ENCODE measurements around the gene CERS6.

The CERS6 gene

DNA sequence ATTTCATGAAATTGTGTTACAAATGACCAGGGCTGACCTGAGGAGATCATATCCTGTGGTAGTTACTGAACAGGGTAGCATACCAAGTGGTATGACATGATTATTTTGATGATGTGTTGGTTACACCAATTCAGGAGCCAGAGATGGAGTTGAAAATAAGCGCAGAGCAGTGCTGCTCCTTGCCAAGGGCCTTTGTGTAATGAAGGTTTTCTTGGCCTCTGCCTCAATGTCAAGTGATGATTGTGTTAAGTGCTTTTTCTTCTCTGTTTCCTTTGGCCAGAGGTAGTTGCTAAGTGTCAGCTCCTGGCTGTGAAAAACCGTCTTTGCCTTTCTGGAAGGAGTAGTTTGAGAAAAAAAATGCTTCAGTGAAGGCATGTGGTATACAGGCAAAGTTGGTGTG is 131.2 kb downstream of the CERS6 start:
- no peak overlapping the region for H3K27ac ChIP-seq (ENCODE audit: low read depth, low read length)
- peaks cover 0 to 21% (median 20%) of the 10 kb centered on the region in 5 donors for H3K4me1 ChIP-seq (ENCODE audit: control insufficient read depth in 5 of 5, insufficient read depth in 5 of 5, low read length in 5 of 5)
- H3K9ac ChIP-seq (ENCODE audit: low read length in 5 of 5): no peak overlapping the region
- no peaks in the 10 kb centered on the region for H3K9me3 ChIP-seq (ENCODE audit: control insufficient read depth in 5 of 5, low read length in 5 of 5)
- H3K27me3 ChIP-seq (ENCODE audit: control insufficient read depth in 5 of 5, insufficient read depth in 4 of 5, low read length in 5 of 5): no peaks in the 10 kb centered on the region
- H3K4me3 ChIP-seq (ENCODE audit: low read depth in 1 of 5, low read length in 5 of 5): no peak overlapping the region
- no peaks in the 10 kb centered on the region for H3K36me3 ChIP-seq (ENCODE audit: control insufficient read depth in 5 of 5, insufficient read depth in 5 of 5, low read length in 5 of 5)

DNA sequence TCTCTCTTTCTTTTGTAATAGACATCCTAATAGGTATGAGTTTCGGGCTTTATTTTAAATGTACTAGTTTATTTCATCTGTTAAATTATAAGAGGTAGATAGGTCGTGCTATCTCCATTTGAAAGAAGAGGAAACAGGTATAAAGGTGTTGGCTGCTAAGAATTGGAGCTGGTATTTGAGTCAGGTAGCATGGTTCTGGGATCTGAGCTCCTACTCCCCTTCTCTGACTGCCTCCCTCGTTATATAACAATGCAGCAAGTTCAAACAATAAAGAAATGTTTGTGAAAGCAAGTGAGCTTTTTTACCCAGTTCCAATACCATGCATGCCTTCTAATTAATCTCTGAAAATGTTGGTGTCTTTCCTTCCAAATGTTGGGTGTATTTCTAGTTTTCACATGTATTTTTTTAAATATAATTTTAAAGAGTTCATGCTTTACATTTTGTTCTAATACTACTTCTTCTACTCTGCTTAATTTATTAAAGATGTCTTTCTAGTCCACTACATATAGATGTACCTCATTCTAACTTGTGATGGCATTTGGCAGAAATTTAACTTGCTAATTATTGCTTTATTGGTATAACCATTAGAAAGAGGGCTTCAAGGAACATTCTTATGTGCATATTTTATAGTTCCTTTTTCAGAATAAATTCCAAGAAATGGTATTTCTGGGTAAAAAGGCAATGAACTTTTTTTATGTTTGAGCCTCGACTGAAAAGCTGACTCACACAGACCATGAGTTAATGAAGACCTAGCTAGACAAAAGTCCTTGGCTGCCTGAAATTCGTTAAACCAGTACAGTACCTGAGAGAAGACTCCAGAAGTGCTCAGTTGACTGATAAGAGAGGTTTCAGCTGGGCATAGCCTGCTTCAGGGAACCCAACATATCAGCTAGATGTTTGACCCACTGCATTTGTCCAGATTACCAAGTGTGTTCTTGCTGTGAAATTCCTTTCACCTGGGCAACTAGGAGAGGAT is 133.5 kb downstream of the CERS6 start:
- Histone ChIP-seq H3K27me3 (ENCODE audit: control insufficient read depth in 5 of 5, insufficient read depth in 4 of 5, low read length in 5 of 5) (no peaks in the 10 kb centered on the region), H3K4me1 (ENCODE audit: control insufficient read depth in 5 of 5, insufficient read depth in 5 of 5, low read length in 5 of 5) (peaks cover 0 to 7% (median 5%) of the 10 kb centered on the region in 5 donors), H3K9me3 (ENCODE audit: control insufficient read depth in 5 of 5, low read length in 5 of 5) (no peaks in the 10 kb centered on the region), H3K36me3 (ENCODE audit: control insufficient read depth in 5 of 5, insufficient read depth in 5 of 5, low read length in 5 of 5) (no peaks in the 10 kb centered on the region), H3K4me3 (ENCODE audit: low read depth in 1 of 5, low read length in 5 of 5) (no peak overlapping the region), H3K27ac (ENCODE audit: low read depth, low read length) (no peak overlapping the region), H3K9ac (ENCODE audit: low read length in 5 of 5) (no peak overlapping the region)

DNA sequence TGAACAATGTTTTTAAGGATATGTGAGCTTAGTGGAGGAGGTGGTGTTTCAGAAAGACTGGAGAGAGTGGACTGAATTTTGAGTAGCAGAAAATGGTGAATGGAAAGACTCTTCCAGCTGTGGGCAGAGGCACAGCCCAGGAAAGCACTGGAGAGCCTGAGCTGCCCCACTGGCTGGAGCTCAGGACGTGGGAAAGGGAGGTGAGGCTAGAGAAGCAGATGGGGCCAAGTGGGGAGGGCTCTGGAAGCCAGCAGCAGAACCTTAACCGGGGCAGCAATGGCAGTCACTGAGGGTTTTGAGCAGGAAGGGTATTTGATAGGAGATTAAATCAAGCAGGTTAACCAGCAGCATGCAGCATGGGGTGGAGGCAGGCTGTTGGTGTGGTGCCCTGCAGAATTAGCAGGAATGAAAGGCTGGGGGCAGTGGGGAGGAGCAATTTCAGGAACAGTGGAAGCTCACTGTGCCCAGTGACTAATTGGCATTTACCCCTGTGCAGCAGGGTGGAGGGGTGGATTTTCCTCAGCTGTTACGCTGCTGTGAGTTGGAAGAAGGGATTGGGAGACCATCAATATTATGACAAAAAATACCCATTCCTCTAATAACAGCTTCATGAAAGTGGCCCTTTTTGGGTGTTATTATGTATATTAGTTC is 136.2 kb downstream of the CERS6 start:
- no peaks in the 10 kb centered on the region for H3K27me3 ChIP-seq (ENCODE audit: control insufficient read depth in 5 of 5, insufficient read depth in 4 of 5, low read length in 5 of 5)
- peaks cover 0 to 7% (median 5%) of the 10 kb centered on the region in 5 donors for H3K4me1 ChIP-seq (ENCODE audit: control insufficient read depth in 5 of 5, insufficient read depth in 5 of 5, low read length in 5 of 5)
- no peak overlapping the region for H3K9ac ChIP-seq (ENCODE audit: low read length in 5 of 5)
- H3K9me3 ChIP-seq (ENCODE audit: control insufficient read depth in 5 of 5, low read length in 5 of 5): no peaks in the 10 kb centered on the region
- no peaks in the 10 kb centered on the region for H3K36me3 ChIP-seq (ENCODE audit: control insufficient read depth in 5 of 5, insufficient read depth in 5 of 5, low read length in 5 of 5)
- H3K4me3 ChIP-seq (ENCODE audit: low read depth in 1 of 5, low read length in 5 of 5): no peak overlapping the region
- H3K27ac ChIP-seq (ENCODE audit: low read depth, low read length): no peak overlapping the region

DNA sequence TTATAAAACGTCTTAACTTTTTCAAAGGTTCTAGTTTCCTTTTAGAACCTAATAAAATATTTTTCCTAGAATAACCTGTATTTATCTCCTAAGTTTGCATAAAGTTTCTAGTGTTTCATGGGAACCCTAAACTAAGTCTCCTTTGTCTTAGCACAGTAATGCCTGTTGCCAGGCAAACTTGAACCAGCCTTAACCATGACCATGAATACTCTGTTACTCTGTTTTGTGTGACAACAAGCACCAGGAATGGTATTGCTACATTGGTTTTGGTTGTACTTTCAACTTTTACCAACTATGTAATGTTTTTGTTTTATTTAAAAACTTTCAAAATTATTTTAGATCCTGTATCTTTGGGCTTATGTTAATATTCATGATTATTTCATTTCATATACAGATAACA is 137.6 kb downstream of the CERS6 start:
- Histone ChIP-seq H3K27ac (ENCODE audit: low read depth, low read length) (no peak overlapping the region), H3K4me3 (ENCODE audit: low read depth in 1 of 5, low read length in 5 of 5) (no peak overlapping the region), H3K9me3 (ENCODE audit: control insufficient read depth in 5 of 5, low read length in 5 of 5) (no peaks in the 10 kb centered on the region), H3K9ac (ENCODE audit: low read length in 5 of 5) (no peak overlapping the region), H3K4me1 (ENCODE audit: control insufficient read depth in 5 of 5, insufficient read depth in 5 of 5, low read length in 5 of 5) (peaks cover 0 to 7% (median 5%) of the 10 kb centered on the region in 5 donors), H3K27me3 (ENCODE audit: control insufficient read depth in 5 of 5, insufficient read depth in 4 of 5, low read length in 5 of 5) (no peaks in the 10 kb centered on the region), H3K36me3 (ENCODE audit: control insufficient read depth in 5 of 5, insufficient read depth in 5 of 5, low read length in 5 of 5) (no peaks in the 10 kb centered on the region)

DNA sequence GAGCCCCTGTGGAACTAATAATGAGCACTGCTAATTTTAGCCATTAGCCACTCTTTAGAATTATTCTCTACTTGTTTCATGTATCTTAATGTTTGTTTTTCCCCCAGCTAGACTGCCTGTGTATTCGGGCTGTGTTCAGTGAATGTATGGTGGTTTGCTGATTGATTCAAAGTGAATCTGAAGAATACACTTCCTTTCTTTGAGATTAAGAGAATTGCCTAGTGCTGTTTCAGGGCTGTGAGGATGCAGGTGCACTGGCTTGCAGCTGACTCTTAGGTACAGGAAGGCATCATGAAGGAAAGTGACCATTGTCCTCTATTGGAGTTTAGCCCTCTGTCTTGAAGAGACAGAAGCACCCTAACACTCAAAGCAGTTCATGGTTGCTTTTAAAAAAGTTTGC is 138.7 kb downstream of the CERS6 start:
- Histone ChIP-seq H3K4me3 (ENCODE audit: low read depth in 1 of 5, low read length in 5 of 5) (no peak overlapping the region), H3K4me1 (ENCODE audit: control insufficient read depth in 5 of 5, insufficient read depth in 5 of 5, low read length in 5 of 5) (peaks cover 0 to 3% (median 2%) of the 10 kb centered on the region in 5 donors), H3K27ac (ENCODE audit: low read depth, low read length) (no peak overlapping the region), H3K9me3 (ENCODE audit: control insufficient read depth in 5 of 5, low read length in 5 of 5) (no peaks in the 10 kb centered on the region), H3K27me3 (ENCODE audit: control insufficient read depth in 5 of 5, insufficient read depth in 4 of 5, low read length in 5 of 5) (no peaks in the 10 kb centered on the region), H3K9ac (ENCODE audit: low read length in 5 of 5) (no peak overlapping the region), H3K36me3 (ENCODE audit: control insufficient read depth in 5 of 5, insufficient read depth in 5 of 5, low read length in 5 of 5) (no peaks in the 10 kb centered on the region)

DNA sequence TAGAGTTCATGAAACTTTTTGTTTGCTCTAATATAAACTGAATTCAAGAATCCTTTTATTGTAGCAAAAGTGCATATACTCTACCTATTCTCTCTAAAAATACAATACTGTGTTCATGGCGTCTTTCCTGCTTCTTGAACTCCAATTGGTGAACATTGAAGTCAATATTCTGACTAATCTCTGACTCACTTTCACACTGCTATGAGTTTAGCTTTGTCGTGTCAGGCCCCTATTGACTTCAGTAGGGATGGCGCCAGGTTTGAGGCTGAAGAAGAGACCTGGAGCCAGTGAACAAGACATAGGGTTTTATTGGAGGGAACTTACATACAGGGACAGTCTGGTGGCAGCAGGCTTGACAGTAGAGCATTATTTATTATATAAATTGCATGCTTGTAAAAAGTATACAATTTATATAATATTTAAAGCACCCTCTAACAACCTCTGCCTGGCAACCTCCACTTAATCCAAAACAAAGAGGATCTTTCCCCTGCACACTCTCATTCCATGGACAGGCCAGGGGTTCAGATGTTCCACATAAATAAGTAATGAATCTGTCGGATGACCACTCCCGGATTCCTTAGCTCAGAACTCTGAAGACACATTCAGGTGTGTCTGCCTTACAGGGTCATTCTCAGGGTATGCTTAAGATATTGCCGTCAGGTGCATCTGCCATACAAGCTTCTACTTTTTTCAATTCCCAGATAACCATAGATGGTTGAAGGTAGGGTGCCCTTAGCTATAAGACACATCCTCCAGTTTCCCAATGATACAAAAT is 141.0 kb downstream of the CERS6 start:
- no peaks in the 10 kb centered on the region for H3K4me1 ChIP-seq (ENCODE audit: control insufficient read depth in 5 of 5, insufficient read depth in 5 of 5, low read length in 5 of 5)
- H3K4me3 ChIP-seq (ENCODE audit: low read depth in 1 of 5, low read length in 5 of 5): no peak overlapping the region
- no peaks in the 10 kb centered on the region for H3K36me3 ChIP-seq (ENCODE audit: control insufficient read depth in 5 of 5, insufficient read depth in 5 of 5, low read length in 5 of 5)
- no peaks in the 10 kb centered on the region for H3K9me3 ChIP-seq (ENCODE audit: control insufficient read depth in 5 of 5, low read length in 5 of 5)
- H3K27me3 ChIP-seq (ENCODE audit: control insufficient read depth in 5 of 5, insufficient read depth in 4 of 5, low read length in 5 of 5): no peaks in the 10 kb centered on the region
- no peak overlapping the region for H3K9ac ChIP-seq (ENCODE audit: low read length in 5 of 5)
- no peak overlapping the region for H3K27ac ChIP-seq (ENCODE audit: low read depth, low read length)

DNA sequence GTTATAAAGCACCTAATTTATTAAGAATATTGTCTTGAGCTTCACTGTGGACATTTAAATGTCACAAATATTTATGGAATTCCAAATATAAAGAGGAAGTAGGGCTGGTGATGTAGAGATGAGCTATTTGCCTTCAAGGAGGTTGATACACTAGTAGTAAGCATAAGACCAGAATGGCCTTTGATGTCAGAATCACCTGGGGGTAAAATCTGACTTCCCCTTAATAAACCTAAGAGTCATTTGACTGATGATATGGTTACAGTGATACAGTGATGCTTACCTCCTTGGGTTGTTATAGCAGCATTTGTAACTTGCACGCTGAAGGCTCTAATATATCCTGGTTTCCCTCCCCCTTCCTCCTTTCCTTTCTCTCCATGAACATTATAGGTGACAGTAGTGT is 143.7 kb downstream of the CERS6 start:
- Histone ChIP-seq H3K4me3 (ENCODE audit: low read depth in 1 of 5, low read length in 5 of 5) (no peak overlapping the region), H3K9me3 (ENCODE audit: control insufficient read depth in 5 of 5, low read length in 5 of 5) (no peaks in the 10 kb centered on the region), H3K4me1 (ENCODE audit: control insufficient read depth in 5 of 5, insufficient read depth in 5 of 5, low read length in 5 of 5) (peaks cover 0 to 5% (median 0%) of the 10 kb centered on the region in 5 donors), H3K27me3 (ENCODE audit: control insufficient read depth in 5 of 5, insufficient read depth in 4 of 5, low read length in 5 of 5) (no peaks in the 10 kb centered on the region), H3K9ac (ENCODE audit: low read length in 5 of 5) (no peak overlapping the region), H3K27ac (ENCODE audit: low read depth, low read length) (no peak overlapping the region), H3K36me3 (ENCODE audit: control insufficient read depth in 5 of 5, insufficient read depth in 5 of 5, low read length in 5 of 5) (no peaks in the 10 kb centered on the region)

DNA sequence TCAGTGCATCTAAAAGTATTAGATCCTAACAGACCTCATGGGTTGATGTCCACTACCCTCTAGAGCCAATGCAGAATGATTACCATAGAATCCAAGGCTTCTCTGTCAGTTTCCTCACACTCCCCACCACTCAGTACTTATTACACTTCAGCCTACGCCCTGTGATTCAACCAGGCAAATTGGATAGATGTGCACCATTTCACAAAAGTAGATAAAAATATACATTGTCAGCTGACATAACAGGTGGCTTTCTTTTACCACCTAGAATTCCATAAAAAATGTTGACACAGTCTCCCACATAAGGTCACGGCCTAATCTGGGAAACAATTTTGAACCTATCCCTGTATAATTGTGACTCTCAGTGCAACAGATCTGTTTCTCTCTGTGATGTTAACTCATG is 144.9 kb downstream of the CERS6 start:
- no peak overlapping the region for H3K27ac ChIP-seq (ENCODE audit: low read depth, low read length)
- no peak overlapping the region for H3K4me3 ChIP-seq (ENCODE audit: low read depth in 1 of 5, low read length in 5 of 5)
- H3K4me1 ChIP-seq (ENCODE audit: control insufficient read depth in 5 of 5, insufficient read depth in 5 of 5, low read length in 5 of 5): peaks cover 0 to 5% (median 0%) of the 10 kb centered on the region in 5 donors
- H3K9me3 ChIP-seq (ENCODE audit: control insufficient read depth in 5 of 5, low read length in 5 of 5): peaks cover 0 to 12% (median 8%) of the 10 kb centered on the region in 5 donors
- no peaks in the 10 kb centered on the region for H3K27me3 ChIP-seq (ENCODE audit: control insufficient read depth in 5 of 5, insufficient read depth in 4 of 5, low read length in 5 of 5)
- H3K9ac ChIP-seq (ENCODE audit: low read length in 5 of 5): no peak overlapping the region
- no peaks in the 10 kb centered on the region for H3K36me3 ChIP-seq (ENCODE audit: control insufficient read depth in 5 of 5, insufficient read depth in 5 of 5, low read length in 5 of 5)

DNA sequence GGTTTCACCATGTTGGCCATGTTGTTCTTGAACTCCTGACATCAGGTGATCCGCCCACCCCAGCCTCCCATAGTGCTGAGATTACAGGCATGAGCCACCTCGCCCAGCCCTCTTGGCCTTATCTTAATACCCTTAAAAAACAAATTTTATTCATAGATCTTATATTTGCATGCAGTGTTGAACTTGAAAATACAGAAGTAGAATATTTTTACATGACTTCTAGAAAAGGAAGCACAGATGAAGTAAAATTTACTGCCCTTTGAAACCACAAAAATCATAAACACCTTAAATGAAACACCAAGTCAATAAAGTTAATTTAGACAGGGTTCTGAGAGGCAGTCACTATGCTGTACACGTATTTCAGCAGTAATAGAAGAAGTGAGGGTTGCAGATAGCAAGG is 145.7 kb downstream of the CERS6 start:
- Histone ChIP-seq H3K9ac (ENCODE audit: low read length in 5 of 5) (no peak overlapping the region), H3K4me1 (ENCODE audit: control insufficient read depth in 5 of 5, insufficient read depth in 5 of 5, low read length in 5 of 5) (peaks cover 0 to 5% (median 0%) of the 10 kb centered on the region in 5 donors), H3K36me3 (ENCODE audit: control insufficient read depth in 5 of 5, insufficient read depth in 5 of 5, low read length in 5 of 5) (no peaks in the 10 kb centered on the region), H3K27ac (ENCODE audit: low read depth, low read length) (no peak overlapping the region), H3K9me3 (ENCODE audit: control insufficient read depth in 5 of 5, low read length in 5 of 5) (peaks cover 0 to 12% (median 8%) of the 10 kb centered on the region in 5 donors), H3K27me3 (ENCODE audit: control insufficient read depth in 5 of 5, insufficient read depth in 4 of 5, low read length in 5 of 5) (no peaks in the 10 kb centered on the region), H3K4me3 (ENCODE audit: low read depth in 1 of 5, low read length in 5 of 5) (no peak overlapping the region)
